Skin epidermis (tissue), 12 donors: ENCODE data around the gene RIPOR2.
A peak's percentile ranks its signal among the peaks of the same experiment; 100 is the strongest.

Experiments
- H3K27ac ChIP-seq, 21 experiments: fragments of 200-600 bp; sonication (generic) in 11 of 21; one replicate each; pipeline ENCODE4 v1.5.0; 2020; ENCODE audit warnings: mild to moderate bottlenecking in 3 of 21, inconsistent platforms in 2 of 21, moderate library complexity in 2 of 21
- H3K4me3 ChIP-seq, 7 experiments: fragments of 200-600 bp; sonication (generic) in 2 of 7; one replicate each; pipeline ENCODE4 v1.5.0; 2020; ENCODE audit warnings: inconsistent platforms in 2 of 7, mild to moderate bottlenecking in 2 of 7, moderate library complexity in 1 of 7

Gene RIPOR2

GRCh38 chr6:24910961-24911725 lies 24.6 kb downstream of the RIPOR2 start:
- H3K4me3 ChIP-seq = peak overlapping the region; percentile 37 to 55 (median 46)
- H3K27ac ChIP-seq = peak overlapping the region in 19 of 21 experiments; percentile 1 to 83 (median 56)

GRCh38 chr6:24910331-24910960 lies 25.3 kb downstream of the RIPOR2 start:
- H3K4me3 ChIP-seq = peak overlapping the region; percentile 37 to 55 (median 46)
- peak overlapping the region in 19 of 21 experiments; percentile 1 to 83 (median 56) for H3K27ac ChIP-seq

- Histone ChIP-seq H3K4me3 (peak overlapping the region in 5 of 7 experiments; percentile 40 to 55 (median 47)), H3K27ac (peak overlapping the region in 14 of 21 experiments; percentile 5 to 83 (median 68))
Observed at GRCh38 chr6:24909241-24910216, 26.2 kb downstream of the RIPOR2 start.

GRCh38 chr6:24908650-24909035 lies 27.1 kb downstream of the RIPOR2 start:
- Histone ChIP-seq H3K4me3 (no peak overlapping the region), H3K27ac (peak overlapping the region in 10 of 21 experiments; percentile 18 to 83 (median 60))

- Histone ChIP-seq H3K4me3 (no peak overlapping the region), H3K27ac (peak overlapping the region in 10 of 21 experiments; percentile 3 to 83 (median 36))
Observed at GRCh38 chr6:24907919-24908649, 27.7 kb downstream of the RIPOR2 start.

- no peak overlapping the region for H3K27ac ChIP-seq
- H3K4me3 ChIP-seq = no peak overlapping the region
Observed at GRCh38 chr6:24906314-24906713, 29.4 kb downstream of the RIPOR2 start.

GRCh38 chr6:24905483-24905882 lies 30.3 kb downstream of the RIPOR2 start:
- no peak overlapping the region for H3K4me3 ChIP-seq
- no peak overlapping the region for H3K27ac ChIP-seq

GRCh38 chr6:24903681-24904080 lies 32.1 kb downstream of the RIPOR2 start:
- Histone ChIP-seq H3K4me3 (no peak overlapping the region), H3K27ac (no peak overlapping the region)

- no peak overlapping the region for H3K4me3 ChIP-seq
- H3K27ac ChIP-seq = no peak overlapping the region
Observed at GRCh38 chr6:24902782-24903181, 33.0 kb downstream of the RIPOR2 start.

- Histone ChIP-seq H3K4me3 (no peak overlapping the region), H3K27ac (peak overlapping the region in 7 of 21 experiments; percentile 6 to 64 (median 45))
Observed at GRCh38 chr6:24901698-24902328, 33.9 kb downstream of the RIPOR2 start.

GRCh38 chr6:24900917-24901697 lies 34.7 kb downstream of the RIPOR2 start:
- H3K4me3 ChIP-seq = no peak overlapping the region
- peak overlapping the region in 7 of 21 experiments; percentile 31 to 64 (median 45) for H3K27ac ChIP-seq

GRCh38 chr6:24899997-24900325 lies 35.8 kb downstream of the RIPOR2 start:
- Histone ChIP-seq H3K27ac (peak overlapping the region in 6 of 21 experiments; percentile 6 to 63 (median 46)), H3K4me3 (no peak overlapping the region)

GRCh38 chr6:24899136-24899996 lies 36.4 kb downstream of the RIPOR2 start:
- no peak overlapping the region for H3K4me3 ChIP-seq
- H3K27ac ChIP-seq = peak overlapping the region in 6 of 21 experiments; percentile 6 to 63 (median 46)

GRCh38 chr6:24898676-24899075 lies 37.1 kb downstream of the RIPOR2 start:
- Histone ChIP-seq H3K27ac (peak overlapping the region in 2 of 21 experiments; percentile 20 to 45), H3K4me3 (no peak overlapping the region)

- no peak overlapping the region for H3K27ac ChIP-seq
- H3K4me3 ChIP-seq = no peak overlapping the region
Observed at GRCh38 chr6:24897186-24897585, 38.6 kb downstream of the RIPOR2 start.

GRCh38 chr6:24893342-24893850 lies 42.4 kb downstream of the RIPOR2 start:
- Histone ChIP-seq H3K27ac (no peak overlapping the region), H3K4me3 (no peak overlapping the region)

GRCh38 chr6:24891004-24891403 lies 44.8 kb downstream of the RIPOR2 start:
- H3K27ac ChIP-seq = no peak overlapping the region
- H3K4me3 ChIP-seq = no peak overlapping the region
